ENCODE results near the gene BBLN.

The BBLN gene

DNA sequence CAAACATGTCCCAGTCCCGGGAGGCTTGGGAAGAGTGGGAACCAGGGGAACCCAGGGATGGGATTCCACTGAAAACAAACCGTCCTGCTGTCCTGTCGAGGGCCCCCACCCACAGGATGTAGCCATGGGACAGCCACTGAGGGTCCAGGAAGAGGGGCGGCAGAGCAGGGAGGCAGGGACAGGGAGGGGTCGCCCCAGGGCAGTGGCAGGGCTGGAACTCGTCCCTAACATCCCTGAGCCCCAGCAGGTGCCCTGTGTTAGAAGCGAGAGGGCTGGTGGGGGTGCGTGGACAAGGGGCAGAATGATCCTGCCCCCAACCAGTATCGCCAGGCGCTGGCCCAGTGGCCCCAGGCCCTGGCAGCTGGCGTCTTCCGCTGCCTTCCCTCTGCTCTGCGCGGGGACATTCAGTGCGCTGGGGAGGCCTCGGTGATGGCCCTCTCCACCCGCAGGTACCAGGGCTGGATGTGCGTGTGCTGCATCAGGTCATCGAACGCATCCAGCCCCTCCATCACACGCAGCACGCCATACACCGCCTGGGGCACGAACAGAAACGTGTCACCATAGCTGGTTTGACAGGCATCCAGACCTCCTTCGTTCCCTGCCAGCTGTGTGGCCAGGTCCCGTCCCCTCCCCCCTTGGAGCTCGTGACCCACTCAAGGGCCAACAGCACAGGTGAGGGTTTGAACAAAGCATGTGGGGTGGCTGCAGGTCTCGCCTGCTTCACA, 39.2 kb upstream of the BBLN start:
- TF ChIP-seq, protein P1, sequence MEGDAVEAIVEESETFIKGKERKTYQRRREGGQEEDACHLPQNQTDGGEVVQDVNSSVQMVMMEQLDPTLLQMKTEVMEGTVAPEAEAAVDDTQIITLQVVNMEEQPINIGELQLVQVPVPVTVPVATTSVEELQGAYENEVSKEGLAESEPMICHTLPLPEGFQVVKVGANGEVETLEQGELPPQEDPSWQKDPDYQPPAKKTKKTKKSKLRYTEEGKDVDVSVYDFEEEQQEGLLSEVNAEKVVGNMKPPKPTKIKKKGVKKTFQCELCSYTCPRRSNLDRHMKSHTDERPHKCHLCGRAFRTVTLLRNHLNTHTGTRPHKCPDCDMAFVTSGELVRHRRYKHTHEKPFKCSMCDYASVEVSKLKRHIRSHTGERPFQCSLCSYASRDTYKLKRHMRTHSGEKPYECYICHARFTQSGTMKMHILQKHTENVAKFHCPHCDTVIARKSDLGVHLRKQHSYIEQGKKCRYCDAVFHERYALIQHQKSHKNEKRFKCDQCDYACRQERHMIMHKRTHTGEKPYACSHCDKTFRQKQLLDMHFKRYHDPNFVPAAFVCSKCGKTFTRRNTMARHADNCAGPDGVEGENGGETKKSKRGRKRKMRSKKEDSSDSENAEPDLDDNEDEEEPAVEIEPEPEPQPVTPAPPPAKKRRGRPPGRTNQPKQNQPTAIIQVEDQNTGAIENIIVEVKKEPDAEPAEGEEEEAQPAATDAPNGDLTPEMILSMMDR (IDR thresholded peaks at IDR 0.05; ENCODE audit: control extremely low read depth, extremely low read depth, low read depth, missing control alignments) = no peak
- DNase-seq (ENCODE audit: extremely low spot score) = no peak
- ChIA-PET POLR2A (interaction anchor here (0.5 kb wide), 1 partner anchor 9 kb away, joined by 3 read pairs; no protein-coding TSS in a partner anchor), CTCF (interaction anchor here (2.1 kb wide), 1 partner anchor 177 kb away, joined by 6 read pairs; no protein-coding TSS in a partner anchor)

DNA sequence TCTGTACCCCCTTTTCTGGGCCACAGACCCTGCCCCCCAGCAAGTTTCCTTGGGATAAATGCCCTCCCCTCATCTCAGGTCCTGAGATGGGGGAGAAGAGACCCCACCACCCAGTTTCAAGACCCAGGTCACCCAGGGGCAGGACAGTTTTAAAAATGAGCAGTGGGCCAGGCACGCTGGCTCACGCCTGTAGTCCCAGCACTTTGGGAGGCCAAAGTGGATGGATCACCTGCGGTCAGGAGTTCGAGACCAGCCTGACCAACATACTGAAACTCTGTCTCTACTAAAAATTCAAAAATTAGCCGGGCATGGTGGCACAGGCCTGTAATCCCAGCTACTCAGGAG, 38.6 kb upstream of the BBLN start:
- TF ChIP-seq, protein P1 (IDR thresholded peaks at IDR 0.05; ENCODE audit: control extremely low read depth, extremely low read depth, low read depth, missing control alignments) = no peak
- ChIA-PET POLR2A (interaction anchor here (0.5 kb wide), 1 partner anchor 9 kb away, joined by 3 read pairs; no protein-coding TSS in a partner anchor), CTCF (interaction anchor here (2.1 kb wide), 1 partner anchor 178 kb away, joined by 6 read pairs; no protein-coding TSS in a partner anchor)
- no peak for DNase-seq (ENCODE audit: extremely low spot score)

DNA sequence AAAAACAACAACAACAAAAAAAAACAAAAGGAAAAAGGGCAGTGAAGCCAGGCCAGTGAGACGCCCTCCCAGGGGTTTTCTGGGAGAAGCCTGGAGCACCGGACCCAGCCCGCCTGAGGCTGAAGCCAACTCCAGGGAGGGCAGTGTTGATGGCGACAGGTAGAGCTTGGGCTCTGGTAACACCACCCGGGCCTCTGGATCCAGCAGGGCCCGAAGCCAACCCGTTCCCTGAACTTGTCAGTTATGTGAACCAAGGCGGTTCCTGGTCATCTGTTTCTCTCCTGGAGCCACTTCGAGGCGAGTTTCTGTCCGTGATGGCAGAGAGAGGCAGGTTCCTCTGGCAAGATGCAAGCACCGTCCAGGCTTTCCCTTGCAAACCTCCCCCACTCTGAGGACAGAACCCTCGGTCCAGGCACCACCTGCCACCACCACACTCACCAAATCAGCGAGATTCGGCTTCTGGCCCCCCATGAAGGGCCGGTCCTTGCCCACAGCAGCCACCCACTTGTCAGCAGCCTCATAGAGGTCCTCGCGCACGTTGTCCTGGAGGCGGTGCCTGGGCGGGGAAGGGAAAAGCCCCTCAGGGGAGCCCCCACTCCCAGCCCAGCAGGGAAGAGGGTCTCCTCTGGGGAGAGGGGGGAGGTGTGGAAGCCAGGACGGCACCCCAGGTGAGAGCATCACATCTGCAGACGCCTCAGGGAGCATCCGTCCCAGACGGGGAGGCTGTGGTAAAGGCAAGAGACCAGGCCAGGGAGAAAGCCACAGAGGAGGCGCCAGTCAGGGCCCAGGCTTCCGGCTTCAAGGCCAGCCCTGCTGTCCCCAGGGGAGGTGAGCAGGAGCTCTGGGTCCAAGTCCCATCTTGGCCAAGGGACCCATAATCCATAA, 37.9 kb upstream of the BBLN start:
- CTCF ChIA-PET = interaction anchor here (2.1 kb wide), 1 partner anchor 178 kb away, joined by 6 read pairs; no protein-coding TSS in a partner anchor
- TF ChIP-seq, protein P1 (IDR thresholded peaks at IDR 0.05; ENCODE audit: control extremely low read depth, extremely low read depth, low read depth, missing control alignments) = no peak
- no peak for DNase-seq (ENCODE audit: extremely low spot score)
- POLR2A ChIA-PET = no interaction called here

DNA sequence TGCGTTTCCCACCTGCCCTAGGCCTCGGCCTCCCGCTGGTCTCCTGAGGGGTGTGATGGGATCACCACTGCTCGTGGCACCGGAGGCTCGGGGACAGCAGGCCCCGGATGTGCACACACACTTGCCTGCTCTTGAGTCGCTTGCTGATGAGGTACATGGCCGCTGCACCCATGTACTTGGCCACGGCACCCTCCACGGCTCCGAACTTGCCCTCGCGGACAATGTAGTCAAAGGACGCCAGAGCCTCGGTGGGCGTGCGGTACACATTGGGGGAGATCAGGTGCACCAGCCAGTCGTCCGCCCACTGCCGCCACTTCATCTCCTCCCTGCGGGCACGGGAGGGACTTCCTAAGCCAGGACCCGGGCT, 37.3 kb upstream of the BBLN start:
- ChIA-PET POLR2A (interaction anchor here (0.7 kb wide), 1 partner anchor 1019 kb away, joined by 6 read pairs; no protein-coding TSS in a partner anchor), CTCF (no interaction called here)
- no peak for DNase-seq (ENCODE audit: extremely low spot score)
- TF ChIP-seq, protein P1 (IDR thresholded peaks at IDR 0.05; ENCODE audit: control extremely low read depth, extremely low read depth, low read depth, missing control alignments) = no peak

DNA sequence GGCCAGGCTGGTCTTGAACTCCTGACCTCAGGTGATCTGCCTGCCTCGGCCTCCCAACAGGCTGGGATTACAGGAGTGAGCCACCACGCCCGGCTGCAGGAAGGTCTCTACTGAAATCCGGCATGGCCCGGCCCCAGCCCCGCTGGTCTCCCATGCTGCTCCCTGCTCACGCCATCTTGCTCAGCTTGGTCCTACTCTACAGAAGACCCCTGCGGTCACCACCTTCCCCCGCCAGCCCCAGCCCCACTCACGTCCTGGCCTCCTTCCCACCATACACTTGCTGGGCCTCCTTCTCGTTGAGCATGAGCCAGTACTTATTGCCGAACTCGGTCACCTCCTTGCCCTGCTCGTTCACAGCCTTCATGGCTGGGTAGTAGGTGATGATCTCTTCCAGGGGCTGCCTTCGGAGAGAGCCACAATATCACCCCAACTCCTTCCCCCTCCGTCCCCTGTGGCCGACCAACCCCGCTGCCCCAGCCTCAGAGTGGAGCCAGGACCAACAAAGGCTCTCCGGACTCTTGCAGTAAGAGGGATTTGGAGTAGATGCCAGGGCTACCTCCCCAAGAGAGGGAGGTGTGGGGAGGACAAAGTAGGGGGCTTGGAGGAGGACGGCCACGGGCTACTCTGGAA, 36.5 kb upstream of the BBLN start:
- ChIA-PET POLR2A (interaction anchor here (0.7 to 0.9 kb wide), 2 partner anchors 10 to 1019 kb away, joined by 4 to 6 read pairs; no protein-coding TSS in a partner anchor), CTCF (interaction anchor here (1.3 to 7.4 kb wide), 5 partner anchors 8 to 153 kb away, joined by 4 to 110 read pairs (median 12); no protein-coding TSS in a partner anchor)
- DNase-seq (ENCODE audit: extremely low spot score) = no peak
- TF ChIP-seq, protein P1 (IDR thresholded peaks at IDR 0.05; ENCODE audit: control extremely low read depth, extremely low read depth, low read depth, missing control alignments) = no peak

DNA sequence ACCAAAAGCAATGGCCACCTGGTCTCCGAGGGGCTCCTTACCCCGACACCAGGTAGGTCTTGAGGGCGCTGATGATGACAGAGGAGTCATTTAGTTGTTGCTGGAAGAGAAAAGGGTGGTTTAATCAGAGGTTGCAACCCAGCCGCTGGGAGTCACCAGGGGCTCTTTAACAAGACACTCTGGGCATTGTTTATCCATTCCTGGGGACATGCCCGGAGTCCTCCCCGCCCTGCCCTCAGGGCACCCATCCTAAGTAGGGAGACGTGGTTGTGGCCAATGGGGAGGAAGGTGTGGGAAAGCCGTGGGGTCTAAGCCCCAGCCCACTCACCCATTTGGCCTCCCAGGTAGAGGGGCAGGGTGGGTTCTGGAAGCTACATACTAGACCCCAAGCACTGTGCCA, 35.6 kb upstream of the BBLN start:
- no peak for DNase-seq (ENCODE audit: extremely low spot score)
- CTCF ChIA-PET = interaction anchor here (0.7 to 7.4 kb wide), 23 partner anchors 9 to 296 kb away, joined by 3 to 110 read pairs (median 5); partner anchors contain the start of genes CERCAM, CIZ1 and SLC25A25
- TF ChIP-seq, protein P1 (IDR thresholded peaks at IDR 0.05; ENCODE audit: control extremely low read depth, extremely low read depth, low read depth, missing control alignments) = no peak
- POLR2A ChIA-PET = no interaction called here

All from GM10248 (cell line).